ENCODE measurements around the gene BTN1A1.
"Not testable (repeated sequence)": the region's sequence is repeated elsewhere in the genome, so short reads cannot be mapped to it uniquely, and the experiment has no call there.

The BTN1A1 gene

DNA sequence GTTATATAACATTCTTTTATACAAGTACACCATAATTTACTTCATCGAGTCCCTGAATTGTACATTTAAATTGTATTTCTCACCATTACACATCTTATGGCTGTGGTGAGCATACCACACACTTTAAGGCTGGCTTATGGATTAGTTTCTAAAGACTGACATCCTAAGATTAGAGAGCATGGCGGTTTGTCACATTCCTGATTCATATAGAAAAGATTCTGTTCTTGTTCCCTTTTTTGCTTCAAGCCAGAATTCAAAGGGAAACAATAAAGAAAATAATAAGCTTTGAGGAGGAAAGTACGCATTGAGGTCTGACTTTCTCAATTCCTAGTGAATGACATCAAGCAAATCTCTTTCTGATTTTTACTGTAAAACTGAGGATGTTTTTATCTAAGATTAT lies 2.5 kb downstream of the BTN1A1 start:
- no peak for TF ChIP-seq ZC3H10 (CRISPR knock-in tag; IDR thresholded peaks at IDR 0.05)
- TF ChIP-seq, protein P1, sequence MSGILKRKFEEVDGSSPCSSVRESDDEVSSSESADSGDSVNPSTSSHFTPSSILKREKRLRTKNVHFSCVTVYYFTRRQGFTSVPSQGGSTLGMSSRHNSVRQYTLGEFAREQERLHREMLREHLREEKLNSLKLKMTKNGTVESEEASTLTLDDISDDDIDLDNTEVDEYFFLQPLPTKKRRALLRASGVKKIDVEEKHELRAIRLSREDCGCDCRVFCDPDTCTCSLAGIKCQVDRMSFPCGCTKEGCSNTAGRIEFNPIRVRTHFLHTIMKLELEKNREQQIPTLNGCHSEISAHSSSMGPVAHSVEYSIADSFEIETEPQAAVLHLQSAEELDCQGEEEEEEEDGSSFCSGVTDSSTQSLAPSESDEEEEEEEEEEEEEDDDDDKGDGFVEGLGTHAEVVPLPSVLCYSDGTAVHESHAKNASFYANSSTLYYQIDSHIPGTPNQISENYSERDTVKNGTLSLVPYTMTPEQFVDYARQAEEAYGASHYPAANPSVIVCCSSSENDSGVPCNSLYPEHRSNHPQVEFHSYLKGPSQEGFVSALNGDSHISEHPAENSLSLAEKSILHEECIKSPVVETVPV (CRISPR knock-in tag; IDR thresholded peaks at IDR 0.05) = no peak
- TF ChIP-seq OSR1 (CRISPR knock-in tag; IDR thresholded peaks at IDR 0.05) = no peak
- no peak for TF ChIP-seq GLIS3 (CRISPR knock-in tag; IDR thresholded peaks at IDR 0.05)
- no peak for TF ChIP-seq ZNF70 (CRISPR knock-in tag; IDR thresholded peaks at IDR 0.05)
- TF ChIP-seq ISL1 (CRISPR knock-in tag; IDR thresholded peaks at IDR 0.05) = no peak
- TF ChIP-seq RARB (CRISPR knock-in tag; IDR thresholded peaks at IDR 0.05) = no peak
- TF ChIP-seq ZNF8 (CRISPR knock-in tag; IDR thresholded peaks at IDR 0.05) = no peak
- TF ChIP-seq, protein P2, sequence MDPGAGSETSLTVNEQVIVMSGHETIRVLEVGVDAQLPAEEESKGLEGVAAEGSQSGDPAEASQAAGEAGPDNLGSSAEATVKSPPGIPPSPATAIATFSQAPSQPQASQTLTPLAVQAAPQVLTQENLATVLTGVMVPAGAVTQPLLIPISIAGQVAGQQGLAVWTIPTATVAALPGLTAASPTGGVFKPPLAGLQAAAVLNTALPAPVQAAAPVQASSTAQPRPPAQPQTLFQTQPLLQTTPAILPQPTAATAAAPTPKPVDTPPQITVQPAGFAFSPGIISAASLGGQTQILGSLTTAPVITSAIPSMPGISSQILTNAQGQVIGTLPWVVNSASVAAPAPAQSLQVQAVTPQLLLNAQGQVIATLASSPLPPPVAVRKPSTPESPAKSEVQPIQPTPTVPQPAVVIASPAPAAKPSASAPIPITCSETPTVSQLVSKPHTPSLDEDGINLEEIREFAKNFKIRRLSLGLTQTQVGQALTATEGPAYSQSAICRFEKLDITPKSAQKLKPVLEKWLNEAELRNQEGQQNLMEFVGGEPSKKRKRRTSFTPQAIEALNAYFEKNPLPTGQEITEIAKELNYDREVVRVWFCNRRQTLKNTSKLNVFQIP (CRISPR knock-in tag; IDR thresholded peaks at IDR 0.05; ENCODE audit: borderline replicate concordance, low read depth) = no peak
- no peak for TF ChIP-seq CSDC2 (CRISPR knock-in tag; IDR thresholded peaks at IDR 0.05)
- no peak for TF ChIP-seq BACH2 (CRISPR knock-in tag; IDR thresholded peaks at IDR 0.05; ENCODE audit: borderline replicate concordance)
- no peak for ATAC-seq

DNA sequence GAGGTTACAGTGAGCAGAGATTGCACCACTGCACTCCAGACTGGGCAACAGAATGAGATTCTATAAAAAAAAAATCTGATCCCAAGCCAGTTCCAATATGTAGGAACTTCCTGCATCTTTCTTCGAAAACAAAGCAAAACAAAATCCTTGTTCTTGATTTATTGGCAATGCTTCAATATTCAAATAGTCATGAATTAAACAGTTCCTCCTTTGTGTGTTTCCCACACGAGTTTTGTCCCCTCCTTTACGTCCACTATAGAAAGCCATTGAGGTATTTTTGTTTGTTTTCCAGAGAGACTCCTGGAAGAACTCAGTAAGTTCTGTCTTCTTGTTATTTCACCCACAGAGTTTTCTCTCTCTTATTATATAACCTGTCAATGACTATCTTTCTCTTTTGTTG lies 7.6 kb downstream of the BTN1A1 start:
- no peak for ATAC-seq
- TF ChIP-seq ISL1 (CRISPR knock-in tag; IDR thresholded peaks at IDR 0.05) (no peak), ZFP30 (CRISPR knock-in tag; IDR thresholded peaks at IDR 0.05) (no peak), ZC3H10 (CRISPR knock-in tag; IDR thresholded peaks at IDR 0.05) (no peak), ZNF565 (CRISPR knock-in tag; conservative IDR thresholded peaks at IDR 0.05; ENCODE audit: low read depth) (no peak), ESRRG (CRISPR knock-in tag; IDR thresholded peaks at IDR 0.05) (no peak)
- TF ChIP-seq, protein P2 (CRISPR knock-in tag; IDR thresholded peaks at IDR 0.05; ENCODE audit: borderline replicate concordance, low read depth) = no peak

DNA sequence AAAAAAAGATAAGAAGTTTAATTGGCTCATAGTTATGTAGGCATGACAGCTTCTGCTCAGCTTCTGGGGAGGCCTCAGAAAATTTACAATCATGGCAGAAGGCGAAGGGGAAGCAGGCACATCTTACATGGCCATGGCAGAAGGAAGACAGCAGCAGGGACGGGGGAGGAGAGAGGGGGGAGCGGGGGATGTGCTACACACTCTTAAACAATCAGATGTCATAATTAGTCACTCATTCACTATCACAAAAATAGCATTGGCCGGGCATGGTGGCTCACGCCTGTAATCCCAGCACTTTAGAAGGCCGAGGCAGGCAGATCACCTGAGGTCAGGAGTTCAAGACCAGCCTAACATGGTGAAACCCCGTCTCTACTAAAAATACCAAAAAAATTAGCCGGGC lies 10.9 kb downstream of the BTN1A1 start:
- ATAC-seq = not testable (repeated sequence)

DNA sequence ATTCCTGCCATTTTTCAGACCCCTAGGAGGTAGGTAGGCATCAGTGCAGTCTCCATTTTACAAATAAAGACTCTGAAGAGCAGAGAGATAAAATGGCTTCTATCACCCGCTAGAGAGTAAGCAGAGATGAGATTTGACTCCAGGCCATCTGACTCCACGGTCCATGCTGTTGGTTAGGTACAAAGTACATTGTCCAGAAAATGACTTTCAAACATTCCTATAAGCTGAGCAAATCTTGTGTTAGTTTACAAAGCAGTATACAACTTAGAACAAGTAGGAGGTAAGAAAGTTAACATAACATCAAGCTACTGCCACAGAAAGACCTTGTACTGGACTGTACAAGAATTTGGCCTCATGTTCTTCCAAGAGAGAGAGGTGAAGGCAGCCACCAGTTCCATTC lies 14.9 kb downstream of the BTN1A1 start:
- TF ChIP-seq ZFP3 (CRISPR knock-in tag; IDR thresholded peaks at IDR 0.05) = no peak
- TF ChIP-seq, protein P3, sequence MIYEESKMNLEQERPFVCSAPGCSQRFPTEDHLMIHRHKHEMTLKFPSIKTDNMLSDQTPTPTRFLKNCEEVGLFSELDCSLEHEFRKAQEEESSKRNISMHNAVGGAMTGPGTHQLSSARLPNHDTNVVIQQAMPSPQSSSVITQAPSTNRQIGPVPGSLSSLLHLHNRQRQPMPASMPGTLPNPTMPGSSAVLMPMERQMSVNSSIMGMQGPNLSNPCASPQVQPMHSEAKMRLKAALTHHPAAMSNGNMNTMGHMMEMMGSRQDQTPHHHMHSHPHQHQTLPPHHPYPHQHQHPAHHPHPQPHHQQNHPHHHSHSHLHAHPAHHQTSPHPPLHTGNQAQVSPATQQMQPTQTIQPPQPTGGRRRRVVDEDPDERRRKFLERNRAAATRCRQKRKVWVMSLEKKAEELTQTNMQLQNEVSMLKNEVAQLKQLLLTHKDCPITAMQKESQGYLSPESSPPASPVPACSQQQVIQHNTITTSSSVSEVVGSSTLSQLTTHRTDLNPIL (CRISPR knock-in tag; IDR thresholded peaks at IDR 0.05; ENCODE audit: low read depth) = no peak
- TF ChIP-seq ISL1 (CRISPR knock-in tag; IDR thresholded peaks at IDR 0.05) = no peak
- ATAC-seq = no peak

DNA sequence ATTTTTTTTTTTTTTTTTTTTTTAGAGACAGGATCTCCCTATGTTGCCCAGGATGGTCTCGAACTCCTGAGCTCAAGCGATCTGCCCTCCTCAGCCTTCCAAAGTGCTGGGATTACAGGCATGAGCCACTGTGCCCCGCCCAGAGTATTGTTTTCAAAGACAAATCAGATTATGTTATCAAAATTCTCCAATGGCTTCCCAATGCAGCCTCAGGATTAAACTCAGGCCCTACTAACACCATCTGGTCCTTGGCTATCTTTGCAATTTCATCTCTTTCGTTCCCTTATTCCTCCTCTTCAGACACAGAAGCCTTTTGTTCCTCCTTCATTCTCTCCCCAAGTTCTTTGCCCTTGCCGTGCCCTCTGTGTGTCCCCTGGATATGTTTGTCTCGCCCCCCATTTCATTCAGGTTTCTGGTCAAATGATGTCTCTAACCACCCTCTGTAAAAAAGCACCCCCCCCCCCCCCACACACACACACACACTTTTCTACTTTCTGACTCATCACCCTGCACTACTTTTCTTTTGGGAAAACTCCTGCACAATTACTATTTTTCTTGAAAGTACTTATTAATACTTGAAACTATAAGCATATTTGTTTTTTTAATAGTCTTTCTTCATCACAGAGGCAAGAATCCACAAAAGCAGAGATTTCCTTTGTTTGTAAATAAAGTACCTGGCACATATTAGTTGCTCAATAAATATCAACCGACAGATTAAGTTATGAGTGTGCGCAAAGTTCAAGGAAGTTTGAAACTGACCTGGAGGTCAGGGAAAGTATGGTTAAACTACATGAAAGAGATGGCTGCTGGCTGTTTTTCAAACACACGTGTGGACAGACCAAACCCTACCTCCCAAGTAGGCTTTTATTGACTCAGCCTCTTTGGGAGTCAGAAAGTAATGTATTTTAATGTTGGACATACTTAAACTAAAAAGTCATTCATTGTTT lies 16.7 kb downstream of the BTN1A1 start:
- TF ChIP-seq, protein P4, sequence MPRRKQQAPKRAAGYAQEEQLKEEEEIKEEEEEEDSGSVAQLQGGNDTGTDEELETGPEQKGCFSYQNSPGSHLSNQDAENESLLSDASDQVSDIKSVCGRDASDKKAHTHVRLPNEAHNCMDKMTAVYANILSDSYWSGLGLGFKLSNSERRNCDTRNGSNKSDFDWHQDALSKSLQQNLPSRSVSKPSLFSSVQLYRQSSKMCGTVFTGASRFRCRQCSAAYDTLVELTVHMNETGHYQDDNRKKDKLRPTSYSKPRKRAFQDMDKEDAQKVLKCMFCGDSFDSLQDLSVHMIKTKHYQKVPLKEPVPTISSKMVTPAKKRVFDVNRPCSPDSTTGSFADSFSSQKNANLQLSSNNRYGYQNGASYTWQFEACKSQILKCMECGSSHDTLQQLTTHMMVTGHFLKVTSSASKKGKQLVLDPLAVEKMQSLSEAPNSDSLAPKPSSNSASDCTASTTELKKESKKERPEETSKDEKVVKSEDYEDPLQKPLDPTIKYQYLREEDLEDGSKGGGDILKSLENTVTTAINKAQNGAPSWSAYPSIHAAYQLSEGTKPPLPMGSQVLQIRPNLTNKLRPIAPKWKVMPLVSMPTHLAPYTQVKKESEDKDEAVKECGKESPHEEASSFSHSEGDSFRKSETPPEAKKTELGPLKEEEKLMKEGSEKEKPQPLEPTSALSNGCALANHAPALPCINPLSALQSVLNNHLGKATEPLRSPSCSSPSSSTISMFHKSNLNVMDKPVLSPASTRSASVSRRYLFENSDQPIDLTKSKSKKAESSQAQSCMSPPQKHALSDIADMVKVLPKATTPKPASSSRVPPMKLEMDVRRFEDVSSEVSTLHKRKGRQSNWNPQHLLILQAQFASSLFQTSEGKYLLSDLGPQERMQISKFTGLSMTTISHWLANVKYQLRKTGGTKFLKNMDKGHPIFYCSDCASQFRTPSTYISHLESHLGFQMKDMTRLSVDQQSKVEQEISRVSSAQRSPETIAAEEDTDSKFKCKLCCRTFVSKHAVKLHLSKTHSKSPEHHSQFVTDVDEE (CRISPR knock-in tag; IDR thresholded peaks at IDR 0.05) = no peak
- ATAC-seq = no peak
